Colon (tissue), 2 donors: Measurements from ENCODE around the gene PDZRN4.
"Not testable (repeated sequence)": the region's sequence is repeated elsewhere in the genome, so short reads cannot be mapped to it uniquely, and the experiment has no call there.

Experiments
- FAIRE-seq: peaks from 2 replicates; lab custom pipeline; 2012; peaks lifted over from hg19 to GRCh38; lab: Jason Lieb, UNC
- donor health status: control.
- donor health status: control.

Gene PDZRN4

GRCh38 chr12:41286426-41286825 lies 98.3 kb downstream of the PDZRN4 start:
- no peak for FAIRE-seq

DNA sequence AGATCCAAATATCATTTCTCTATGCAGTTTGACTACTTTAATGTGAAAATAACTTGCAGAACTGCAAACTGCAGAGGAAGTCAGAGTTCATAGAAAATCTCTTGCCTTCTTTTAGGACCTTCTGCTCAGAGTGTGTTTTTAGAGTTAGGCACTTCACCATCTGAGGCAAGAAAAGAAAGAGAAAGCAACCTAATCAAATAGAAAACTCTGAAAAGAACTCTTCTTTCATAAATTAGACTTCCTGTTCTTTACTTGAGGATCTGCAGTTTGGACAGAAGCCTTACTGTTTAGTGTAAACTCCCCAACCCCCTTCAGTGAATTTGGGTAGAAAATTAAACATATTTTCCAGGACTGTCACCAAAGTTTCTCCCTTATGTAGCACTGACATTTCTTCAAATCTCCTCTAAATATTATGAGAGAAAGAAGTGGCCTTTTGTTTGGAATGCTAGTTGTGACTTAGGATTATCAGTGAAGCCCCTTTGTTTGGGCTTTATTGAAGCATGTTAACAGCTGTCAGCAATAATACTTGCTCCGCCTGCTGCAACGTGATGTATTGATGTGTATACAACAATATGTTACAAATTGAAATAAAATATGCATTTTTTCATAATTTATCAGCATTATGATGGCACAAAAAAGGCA lies 99.5 kb downstream of the PDZRN4 start:
- no peak for FAIRE-seq

GRCh38 chr12:41288142-41288811 lies 100.2 kb downstream of the PDZRN4 start:
- no peak for FAIRE-seq

DNA sequence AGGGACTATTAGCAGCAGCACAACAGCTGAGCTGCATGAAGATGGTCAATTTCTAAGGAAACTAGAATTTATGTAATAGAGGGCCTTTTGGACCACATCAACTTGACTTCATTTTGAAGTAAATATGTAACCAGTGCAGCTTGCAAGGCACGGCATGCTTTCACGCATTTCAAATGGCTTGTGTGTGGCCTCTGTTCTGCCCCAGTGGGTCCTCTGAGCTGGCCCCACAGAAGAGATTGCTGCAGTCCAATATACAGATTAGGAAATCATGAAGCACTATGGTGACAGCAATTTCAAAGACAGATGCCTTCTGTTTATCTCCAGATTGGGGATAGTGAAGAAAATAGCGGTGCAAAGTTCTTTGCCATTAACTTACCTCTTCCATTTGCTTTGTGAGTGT lies 101.4 kb downstream of the PDZRN4 start:
- no peak for FAIRE-seq

DNA sequence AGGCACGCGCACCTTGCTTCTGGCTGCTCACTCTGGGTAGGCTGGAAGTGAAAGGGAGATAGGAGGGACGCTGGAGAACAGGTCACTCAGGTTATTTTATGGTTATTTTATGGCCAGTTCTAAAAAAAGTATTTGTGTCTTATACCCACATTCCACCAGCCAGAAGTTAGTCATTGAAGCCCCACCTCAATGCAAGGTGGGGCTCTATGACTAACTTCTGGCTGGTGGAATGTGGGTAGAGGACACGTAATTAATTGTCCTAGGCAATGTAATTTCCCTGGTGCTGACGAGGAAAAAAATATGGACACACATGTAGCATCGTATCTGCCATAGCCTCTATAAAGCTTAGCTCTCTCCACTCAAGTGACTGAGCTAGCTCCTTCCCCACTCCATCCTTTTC lies 104.9 kb downstream of the PDZRN4 start:
- no peak for FAIRE-seq

- no peak for FAIRE-seq
Observed at GRCh38 chr12:41293461-41293860, 105.3 kb downstream of the PDZRN4 start.

GRCh38 chr12:41302979-41303403 lies 114.9 kb downstream of the PDZRN4 start:
- no peak for FAIRE-seq

GRCh38 chr12:41304526-41304925 lies 116.4 kb downstream of the PDZRN4 start:
- no peak for FAIRE-seq

GRCh38 chr12:41310367-41310766 lies 122.2 kb downstream of the PDZRN4 start:
- no peak for FAIRE-seq

GRCh38 chr12:41311883-41312282 lies 123.8 kb downstream of the PDZRN4 start:
- FAIRE-seq = no peak

GRCh38 chr12:41312451-41312850 lies 124.3 kb downstream of the PDZRN4 start:
- FAIRE-seq = not testable (repeated sequence)

GRCh38 chr12:41325336-41325735 lies 137.2 kb downstream of the PDZRN4 start:
- FAIRE-seq = no peak

GRCh38 chr12:41327096-41327895 lies 139.2 kb downstream of the PDZRN4 start:
- no peak for FAIRE-seq

DNA sequence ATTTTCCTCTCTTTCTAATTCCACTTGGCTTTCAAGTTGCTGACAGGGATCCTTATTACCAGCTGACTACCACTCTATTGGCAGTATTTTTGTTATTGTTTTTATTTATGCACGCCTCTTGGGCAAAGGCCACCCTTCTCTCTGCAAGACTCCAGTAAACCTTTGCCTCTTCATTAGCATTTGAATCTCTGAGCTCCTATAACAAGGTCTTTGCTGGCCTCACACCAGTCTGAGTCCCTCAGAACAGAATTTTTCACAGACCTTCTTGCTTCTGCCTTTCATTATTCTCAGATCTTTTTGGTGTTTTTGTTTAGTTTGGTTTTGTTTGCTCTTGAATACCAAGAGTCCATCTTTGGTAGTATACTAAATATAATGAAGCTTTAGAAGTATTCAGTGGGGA lies 145.9 kb downstream of the PDZRN4 start:
- FAIRE-seq = no peak

DNA sequence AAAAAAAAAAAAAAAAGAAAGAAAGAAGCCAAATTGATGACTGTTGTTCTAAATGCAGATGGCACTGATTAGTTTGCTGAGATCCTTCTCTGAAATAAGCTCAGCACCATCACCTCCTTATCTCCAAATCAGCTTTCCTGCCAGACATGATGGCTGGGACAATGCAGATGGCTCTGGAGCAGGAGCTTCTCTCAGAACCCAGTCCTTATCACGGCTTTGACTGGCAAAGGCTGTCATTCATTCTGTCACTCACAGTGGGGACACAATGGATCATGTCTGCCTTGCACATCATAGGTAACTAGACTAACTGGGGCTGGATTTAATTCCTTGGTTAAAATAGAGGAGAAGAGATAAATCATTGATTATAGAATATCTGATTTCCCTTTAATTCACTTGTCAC lies 146.3 kb downstream of the PDZRN4 start:
- no peak for FAIRE-seq

DNA sequence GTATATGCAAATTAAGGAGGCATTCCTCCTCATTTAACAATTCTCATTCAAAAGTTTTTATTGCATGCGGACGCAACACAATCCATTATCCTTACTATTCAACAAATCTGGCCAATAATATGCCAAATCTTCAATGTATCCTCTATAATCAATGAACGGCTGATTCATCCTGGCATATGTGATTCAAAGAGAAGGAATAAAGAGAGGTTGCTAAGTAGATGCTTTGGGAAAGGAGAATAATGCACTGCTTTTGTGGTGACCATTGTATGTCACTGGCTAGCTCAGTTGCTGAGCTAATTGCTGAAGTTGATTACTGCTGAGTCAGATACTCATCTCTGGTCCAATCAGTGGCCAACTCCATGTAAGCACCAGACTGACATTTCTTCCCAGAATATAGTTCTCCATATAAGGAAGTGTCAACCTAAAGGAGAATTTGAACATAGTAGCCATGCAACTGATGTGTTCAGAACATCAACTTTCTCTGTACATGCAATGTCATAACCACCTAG lies 148.0 kb downstream of the PDZRN4 start:
- FAIRE-seq = no peak

DNA sequence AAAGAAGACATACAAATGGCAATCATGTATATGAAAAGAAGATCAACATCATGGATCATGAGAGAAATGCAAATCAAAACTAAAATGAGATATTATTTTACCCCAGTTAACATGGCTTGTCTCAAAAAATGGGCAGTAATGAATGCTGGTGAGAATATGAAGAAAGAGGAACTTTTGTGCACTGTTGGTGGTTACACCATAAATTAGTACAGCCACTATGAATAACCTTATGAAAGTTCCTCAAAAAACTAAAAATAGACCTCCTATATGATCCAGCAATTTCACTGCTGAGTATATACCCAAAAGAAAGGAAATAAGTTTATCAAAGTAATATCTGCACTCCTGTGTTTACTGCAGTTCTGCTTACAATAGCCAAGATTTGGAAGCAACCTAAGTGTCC lies 151.7 kb downstream of the PDZRN4 start:
- no peak for FAIRE-seq

DNA sequence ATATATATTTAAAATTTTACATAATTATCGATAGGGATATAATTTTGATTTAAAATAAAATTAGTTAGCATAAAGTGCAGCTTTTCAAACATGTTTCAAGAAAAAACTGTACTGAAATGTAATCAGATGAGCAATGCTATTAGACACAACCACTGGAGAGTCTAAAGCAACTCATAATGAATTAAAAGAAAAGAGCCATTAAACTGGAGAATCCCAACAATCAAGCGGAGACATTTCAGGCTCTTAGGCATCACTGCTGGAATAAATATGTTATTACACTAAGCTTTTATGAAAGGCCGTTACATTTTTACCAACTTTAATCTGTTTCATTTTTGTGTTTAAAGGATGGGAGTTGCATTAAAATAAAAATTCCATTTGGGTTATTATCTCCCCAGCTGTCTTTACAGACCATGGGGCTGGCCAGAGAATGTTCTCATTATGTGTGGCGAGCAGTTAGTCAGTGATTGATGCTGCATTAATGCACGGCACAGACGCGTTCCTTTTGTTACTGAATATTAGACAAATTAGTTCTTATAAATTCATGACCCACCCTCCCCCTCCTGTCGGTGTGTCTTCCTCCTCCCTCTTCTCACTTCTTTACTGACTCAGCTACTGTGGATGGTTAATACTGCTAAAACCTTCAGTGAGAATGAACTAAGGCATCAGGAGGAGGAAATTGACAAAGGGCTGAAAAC lies 156.8 kb downstream of the PDZRN4 start:
- FAIRE-seq = no peak

DNA sequence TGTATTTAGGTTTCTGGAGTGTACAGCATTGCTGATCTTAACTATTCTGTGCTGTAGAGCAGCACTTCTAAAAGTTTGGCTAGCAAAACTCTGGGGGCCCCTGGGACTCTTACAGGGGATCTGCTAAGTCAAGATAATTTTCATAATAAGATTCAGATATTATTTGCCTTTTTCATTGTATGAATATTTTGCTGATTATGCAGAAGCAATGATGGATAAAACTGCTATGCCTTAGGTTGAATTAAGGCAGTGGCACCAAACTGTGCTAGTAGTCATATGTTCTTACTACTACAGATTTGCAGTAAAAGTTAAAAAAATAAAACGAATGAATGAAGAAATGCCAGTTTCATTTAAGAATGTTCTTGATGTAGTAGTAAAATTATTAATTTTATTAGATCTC lies 160.1 kb downstream of the PDZRN4 start:
- FAIRE-seq = no peak

DNA sequence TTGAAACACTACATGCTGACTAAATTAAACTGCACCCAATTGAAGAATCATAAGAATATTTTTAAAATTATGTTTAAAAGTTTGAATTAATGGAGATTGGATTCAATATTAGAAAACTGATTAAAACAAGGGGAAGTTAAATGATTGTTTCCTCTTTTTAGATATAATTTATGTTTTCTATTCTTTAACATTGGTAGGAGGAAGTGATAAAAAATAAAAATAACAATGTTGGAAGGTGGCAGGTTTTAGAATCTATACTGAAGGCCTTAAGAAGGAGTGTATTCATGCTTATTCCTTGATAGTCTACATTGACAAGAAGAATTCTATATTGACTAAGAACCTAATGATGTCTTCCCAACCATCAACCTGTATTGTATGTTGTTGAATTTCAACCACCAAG lies 168.1 kb downstream of the PDZRN4 start:
- FAIRE-seq = no peak

DNA sequence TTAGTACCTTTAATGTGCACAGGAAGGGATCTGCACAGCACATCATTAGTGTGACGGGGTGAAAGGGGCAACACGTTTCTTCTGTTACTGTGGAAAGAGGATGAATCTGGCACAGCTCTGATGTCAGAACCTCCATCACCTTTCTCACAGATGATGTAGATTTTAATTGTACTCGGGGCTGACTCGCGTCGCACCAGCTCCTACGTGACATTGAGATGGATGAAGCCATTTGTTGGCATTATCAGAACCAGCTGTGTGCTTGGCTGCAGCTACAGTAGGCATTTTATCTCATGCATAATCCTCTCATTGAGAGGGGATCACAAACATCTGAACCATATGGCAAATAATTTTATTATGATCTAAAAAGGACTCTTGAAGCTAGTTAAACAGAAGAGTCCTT lies 173.6 kb downstream of the PDZRN4 start:
- FAIRE-seq = no peak

GRCh38 chr12:41362510-41362909 lies 174.4 kb downstream of the PDZRN4 start:
- no peak for FAIRE-seq
